H54 (cell line): ENCODE results near the gene CTNNA2.

ENCODE experiments used
- DNase-seq: peaks from one replicate; pipeline ENCODE4 v3.0.0; 2011; ENCODE audit warnings: low spot score, mixed read lengths; ENCODE audit not compliant: insufficient read length
- FAIRE-seq: peaks from 3 replicates; lab custom pipeline; 2011; peaks lifted over from hg19 to GRCh38; lab: Jason Lieb, UNC
- POLR2A ChIP-seq: IDR thresholded peaks from 2 replicates; pipeline ENCODE4 v1.6.1; 2011; ENCODE audit warnings: low read depth, mild to moderate bottlenecking, low read length

Gene CTNNA2

GRCh38 chr2:79944205-79944604 lies 431.4 kb downstream of the CTNNA2 start:
- DNase-seq (no peak), FAIRE-seq (no peak)
- no peak for TF ChIP-seq POLR2A

- no peak for FAIRE-seq
These were observed 433.0 kb downstream of the CTNNA2 start for GRCh38 chr2:79945653-79946445.

GRCh38 chr2:79947751-79948150 lies 434.9 kb downstream of the CTNNA2 start:
- FAIRE-seq (no peak), DNase-seq (no peak)
- TF ChIP-seq POLR2A: no peak

More at GRCh38 chr2:79945653-79946445, 433.0 kb downstream of the CTNNA2 start:
- no peak for TF ChIP-seq POLR2A
- DNase-seq: no peak

GRCh38 chr2:79950526-79950925 lies 437.7 kb downstream of the CTNNA2 start:
- FAIRE-seq: no peak
- no peak for DNase-seq
- TF ChIP-seq POLR2A: no peak

- TF ChIP-seq POLR2A: no peak
- DNase-seq (no peak), FAIRE-seq (no peak)
These were observed 439.8 kb downstream of the CTNNA2 start for GRCh38 chr2:79952616-79953015.

- FAIRE-seq: no peak
- DNase-seq: no peak
- no peak for TF ChIP-seq POLR2A
These were observed 447.2 kb downstream of the CTNNA2 start for GRCh38 chr2:79960035-79960434.

GRCh38 chr2:79960519-79960918 lies 447.7 kb downstream of the CTNNA2 start:
- FAIRE-seq (no peak), DNase-seq (no peak)

GRCh38 chr2:79964966-79965365 lies 452.1 kb downstream of the CTNNA2 start:
- TF ChIP-seq POLR2A: no peak
- no peak for DNase-seq
- no peak for FAIRE-seq

More at GRCh38 chr2:79960519-79960918, 447.7 kb downstream of the CTNNA2 start:
- no peak for TF ChIP-seq POLR2A

GRCh38 chr2:79966369-79966768 lies 453.5 kb downstream of the CTNNA2 start:
- no peak for TF ChIP-seq POLR2A
- FAIRE-seq (no peak), DNase-seq (no peak)

GRCh38 chr2:79966882-79967281 lies 454.0 kb downstream of the CTNNA2 start:
- FAIRE-seq (no peak), DNase-seq (no peak)
- no peak for TF ChIP-seq POLR2A

- FAIRE-seq (no peak), DNase-seq (no peak)
- no peak for TF ChIP-seq POLR2A
These were observed 459.0 kb downstream of the CTNNA2 start for GRCh38 chr2:79971807-79972206.

- TF ChIP-seq POLR2A: no peak
- DNase-seq (no peak), FAIRE-seq (no peak)
These were observed 459.8 kb downstream of the CTNNA2 start for GRCh38 chr2:79972661-79973060.

GRCh38 chr2:79975791-79976565 lies 463.1 kb downstream of the CTNNA2 start:
- TF ChIP-seq POLR2A: no peak
- FAIRE-seq (no peak), DNase-seq (no peak)

GRCh38 chr2:79977792-79978191 lies 464.9 kb downstream of the CTNNA2 start:
- TF ChIP-seq POLR2A: no peak
- no peak for FAIRE-seq
- no peak for DNase-seq
